ENCODE results near the gene ASPN. TPM values are rescaled to one million over a fixed set of nuclear protein-coding genes. Genes with fewer than 3 reads are reported as not detected.

ASPN gene
- total RNA-seq, 1 experiment from 2014 or later = 0.26 TPM

DNA sequence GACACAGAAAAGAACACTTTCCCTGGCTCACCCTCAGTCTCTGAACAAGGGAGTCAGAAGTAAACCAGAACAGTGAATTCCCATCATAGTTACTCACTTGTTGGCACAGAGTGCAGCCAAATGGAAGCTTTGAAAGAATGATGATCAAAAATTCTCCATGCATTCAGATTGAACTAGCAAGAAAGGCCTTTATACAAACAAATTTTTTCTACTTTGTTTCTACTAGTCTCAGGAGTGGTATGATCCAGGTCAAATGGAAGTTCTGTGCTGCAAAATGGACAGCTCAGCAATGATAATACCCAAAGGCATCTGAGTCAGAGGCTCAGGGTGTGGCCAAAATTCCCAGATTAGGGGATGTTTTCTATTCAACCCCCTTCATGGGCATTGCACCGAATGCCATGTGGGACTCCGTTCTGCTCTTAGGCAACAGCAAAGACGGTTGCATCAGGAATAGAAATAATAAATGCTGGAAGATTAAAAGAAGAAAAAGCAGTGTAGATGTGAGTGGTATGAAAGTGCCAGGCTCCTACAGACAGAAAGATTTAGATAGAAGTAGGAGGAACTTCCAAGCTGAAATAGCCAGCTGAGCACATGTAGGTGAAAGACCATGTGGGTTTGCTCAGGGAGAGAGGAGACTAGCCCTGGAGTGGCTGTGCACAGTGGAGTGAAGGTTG lies 24.0 kb upstream of the ASPN start:
- ChIA-PET POLR2A (ENCODE audit: low non-redundant PET) (no interaction called here), CTCF (no interaction called here)
- Histone ChIP-seq H3K4me1 (ENCODE audit: insufficient read depth, low read length, poor library complexity, severe bottlenecking) (no peaks in the 10 kb centered on the region), H3K27me3 (replicated peaks; ENCODE audit: insufficient read depth, low read depth, low read length, poor library complexity) (no peaks in the 10 kb centered on the region), H3K36me3 (ENCODE audit: insufficient read depth, low read length, poor library complexity, severe bottlenecking) (no peaks in the 10 kb centered on the region), H3K9me3 (ENCODE audit: low read depth, low read length, poor library complexity, severe bottlenecking) (no peaks in the 10 kb centered on the region), H3K27ac (ENCODE audit: low read depth, low read length, poor library complexity, severe bottlenecking) (no peak overlapping the region), H3K4me3 (ENCODE audit: low read depth, low read length, poor library complexity, severe bottlenecking) (no peak overlapping the region)
- peak; percentile 29 for DNase-seq (ENCODE audit: low spot score)
- TF ChIP-seq, protein P1, sequence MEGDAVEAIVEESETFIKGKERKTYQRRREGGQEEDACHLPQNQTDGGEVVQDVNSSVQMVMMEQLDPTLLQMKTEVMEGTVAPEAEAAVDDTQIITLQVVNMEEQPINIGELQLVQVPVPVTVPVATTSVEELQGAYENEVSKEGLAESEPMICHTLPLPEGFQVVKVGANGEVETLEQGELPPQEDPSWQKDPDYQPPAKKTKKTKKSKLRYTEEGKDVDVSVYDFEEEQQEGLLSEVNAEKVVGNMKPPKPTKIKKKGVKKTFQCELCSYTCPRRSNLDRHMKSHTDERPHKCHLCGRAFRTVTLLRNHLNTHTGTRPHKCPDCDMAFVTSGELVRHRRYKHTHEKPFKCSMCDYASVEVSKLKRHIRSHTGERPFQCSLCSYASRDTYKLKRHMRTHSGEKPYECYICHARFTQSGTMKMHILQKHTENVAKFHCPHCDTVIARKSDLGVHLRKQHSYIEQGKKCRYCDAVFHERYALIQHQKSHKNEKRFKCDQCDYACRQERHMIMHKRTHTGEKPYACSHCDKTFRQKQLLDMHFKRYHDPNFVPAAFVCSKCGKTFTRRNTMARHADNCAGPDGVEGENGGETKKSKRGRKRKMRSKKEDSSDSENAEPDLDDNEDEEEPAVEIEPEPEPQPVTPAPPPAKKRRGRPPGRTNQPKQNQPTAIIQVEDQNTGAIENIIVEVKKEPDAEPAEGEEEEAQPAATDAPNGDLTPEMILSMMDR (conservative IDR thresholded peaks at IDR 0.05; ENCODE audit: low read depth, low read length) = no peak
- TF ChIP-seq EZH2 (IDR thresholded peaks at IDR 0.05; ENCODE audit: borderline replicate concordance, low read depth, low read length, poor library complexity, severe bottlenecking) = no peak
- no TSS peak for BruUV-seq (replicated peaks)
- intact Hi-C loops (cut with micrococcal nuclease; ENCODE audit: unreplicated experiment) = no loop called here

DNA sequence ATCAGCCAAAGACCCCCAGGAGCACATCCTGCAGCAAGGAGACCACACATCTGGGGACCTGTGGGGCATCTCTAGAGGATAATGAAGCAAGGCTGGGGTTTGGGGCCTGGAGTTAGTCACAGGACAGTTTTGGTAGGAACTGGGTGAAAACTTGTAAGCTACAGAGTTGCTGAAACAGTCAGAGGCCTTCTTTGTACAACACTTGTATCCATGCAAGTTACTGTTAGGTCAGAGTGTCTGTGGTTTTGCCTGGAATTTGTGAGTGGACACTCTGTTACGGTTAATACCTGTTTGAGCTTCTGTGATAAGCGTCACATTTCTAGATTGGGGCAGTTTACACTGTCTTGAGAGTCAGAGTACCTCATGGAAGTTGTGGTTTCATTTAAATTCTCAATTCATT lies 22.6 kb upstream of the ASPN start:
- CTCF ChIA-PET = no interaction called here
- Histone ChIP-seq H3K9me3 (ENCODE audit: low read depth, low read length, poor library complexity, severe bottlenecking) (no peaks in the 10 kb centered on the region), H3K27ac (ENCODE audit: low read depth, low read length, poor library complexity, severe bottlenecking) (no peak overlapping the region), H3K36me3 (ENCODE audit: insufficient read depth, low read length, poor library complexity, severe bottlenecking) (no peaks in the 10 kb centered on the region), H3K4me3 (ENCODE audit: low read depth, low read length, poor library complexity, severe bottlenecking) (no peak overlapping the region), H3K27me3 (replicated peaks; ENCODE audit: insufficient read depth, low read depth, low read length, poor library complexity) (no peaks in the 10 kb centered on the region), H3K4me1 (ENCODE audit: insufficient read depth, low read length, poor library complexity, severe bottlenecking) (no peaks in the 10 kb centered on the region)
- intact Hi-C loops (cut with micrococcal nuclease; ENCODE audit: unreplicated experiment) = no loop called here
- TF ChIP-seq, protein P1 (conservative IDR thresholded peaks at IDR 0.05; ENCODE audit: low read depth, low read length) = no peak
- no peak for TF ChIP-seq EZH2 (IDR thresholded peaks at IDR 0.05; ENCODE audit: borderline replicate concordance, low read depth, low read length, poor library complexity, severe bottlenecking)
- POLR2A ChIA-PET (ENCODE audit: low non-redundant PET) = no interaction called here
- no peak for DNase-seq (ENCODE audit: low spot score)
- BruUV-seq (replicated peaks) = no TSS peak

DNA sequence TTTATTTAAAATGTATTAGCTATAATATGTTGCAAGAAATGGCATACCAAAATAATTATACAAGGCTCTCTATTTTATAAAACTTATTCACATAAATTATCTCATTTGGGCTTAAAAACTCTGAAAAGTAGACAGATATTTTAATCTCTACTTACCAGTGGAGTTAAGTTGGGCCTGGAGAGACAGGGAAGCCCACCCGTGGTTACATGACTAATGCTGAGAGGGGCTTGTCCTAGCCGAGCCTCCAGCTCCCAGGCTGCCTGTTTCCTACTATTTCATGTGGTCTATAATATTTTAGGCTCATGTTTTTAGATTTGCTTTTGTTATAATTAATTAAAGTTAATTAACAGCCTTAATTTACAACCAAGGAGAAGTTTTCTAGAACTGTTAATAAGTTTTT lies 20.9 kb upstream of the ASPN start:
- peak; percentile 55 for DNase-seq (ENCODE audit: low spot score)
- no peak overlapping the region for H3K27ac ChIP-seq (ENCODE audit: low read depth, low read length, poor library complexity, severe bottlenecking)
- no peak overlapping the region for H3K4me3 ChIP-seq (ENCODE audit: low read depth, low read length, poor library complexity, severe bottlenecking)
- BruUV-seq (replicated peaks) = no TSS peak
- POLR2A ChIA-PET (ENCODE audit: low non-redundant PET) = no interaction called here
- no peak for TF ChIP-seq EZH2 (IDR thresholded peaks at IDR 0.05; ENCODE audit: borderline replicate concordance, low read depth, low read length, poor library complexity, severe bottlenecking)
- TF ChIP-seq, protein P1 (conservative IDR thresholded peaks at IDR 0.05; ENCODE audit: low read depth, low read length) = no peak
- H3K9me3 ChIP-seq (ENCODE audit: low read depth, low read length, poor library complexity, severe bottlenecking) = no peaks in the 10 kb centered on the region
- H3K36me3 ChIP-seq (ENCODE audit: insufficient read depth, low read length, poor library complexity, severe bottlenecking) = no peaks in the 10 kb centered on the region
- intact Hi-C loops (cut with micrococcal nuclease; ENCODE audit: unreplicated experiment) = no loop called here
- H3K27me3 ChIP-seq (replicated peaks; ENCODE audit: insufficient read depth, low read depth, low read length, poor library complexity) = no peaks in the 10 kb centered on the region
- H3K4me1 ChIP-seq (ENCODE audit: insufficient read depth, low read length, poor library complexity, severe bottlenecking) = no peaks in the 10 kb centered on the region
- CTCF ChIA-PET = interaction anchor here (0.7 kb wide), 1 partner anchor 79 kb away, joined by 3 read pairs; no protein-coding TSS in a partner anchor

All from A673 (cell line).